Osteoblast (primary cell): ENCODE measurements around the gene ZDHHC24. TPM values are rescaled to one million over a fixed set of nuclear protein-coding genes. Genes with fewer than 3 reads are reported as not detected.
A peak's percentile ranks its signal among the peaks of the same experiment; 100 is the strongest.

Experiments
- DNase-seq: peaks from one replicate; pipeline ENCODE4 v3.0.0; 2011; ENCODE audit warnings: low spot score, mixed read lengths; ENCODE audit not compliant: insufficient read length; ENCODE audit errors: missing footprints
- H2AFZ ChIP-seq: 2 replicates; pipeline ENCODE4 v1.6.0; 2011; ENCODE audit warnings: mild to moderate bottlenecking, low read length
- H3K27ac ChIP-seq: 2 replicates; pipeline ENCODE4 v1.5.1; 2011; ENCODE audit warnings: mild to moderate bottlenecking, low read depth, low read length, moderate library complexity
- H3K27me3 ChIP-seq: 2 replicates; pipeline ENCODE4 v1.6.0; 2012; ENCODE audit warnings: mild to moderate bottlenecking, control low read depth, inconsistent platforms, low read length, moderate library complexity; ENCODE audit not compliant: insufficient read depth
- H3K36me3 ChIP-seq: 2 replicates; pipeline ENCODE4 v1.5.1; 2011; ENCODE audit warnings: mild to moderate bottlenecking, low read length, control low read depth, moderate library complexity; ENCODE audit not compliant: insufficient read depth
- H3K4me1 ChIP-seq: 2 replicates; pipeline ENCODE4 v1.5.1; 2011; ENCODE audit warnings: mild to moderate bottlenecking, low read length, control low read depth, moderate library complexity; ENCODE audit not compliant: insufficient read depth
- H3K4me2 ChIP-seq: 2 replicates; pipeline ENCODE4 v1.6.0; 2011; ENCODE audit warnings: mild to moderate bottlenecking, low read length; ENCODE audit not compliant: insufficient read depth
- H3K4me3 ChIP-seq: fragments of 200-600 bp; sonication (generic); 3 replicates; pipeline ENCODE4 v1.5.1; 2012; ENCODE audit warnings: mild to moderate bottlenecking, low read length, inconsistent platforms; ENCODE audit not compliant: insufficient read depth
- H3K79me2 ChIP-seq: 2 replicates; pipeline ENCODE4 v1.6.0; 2012; ENCODE audit warnings: mild to moderate bottlenecking, low read length, control low read depth, inconsistent platforms; ENCODE audit not compliant: insufficient read depth
- H3K9me3 ChIP-seq: 2 replicates; pipeline ENCODE4 v1.5.1; 2011; ENCODE audit warnings: low read depth, low read length, control low read depth
- H4K20me1 ChIP-seq: 2 replicates; pipeline ENCODE4 v1.6.0; 2012; ENCODE audit warnings: mild to moderate bottlenecking, low read length, control low read depth; ENCODE audit not compliant: insufficient read depth
- CTCF ChIP-seq: IDR thresholded peaks from 2 replicates; pipeline ENCODE4 v1.5.1; 2011; ENCODE audit warnings: mild to moderate bottlenecking, low read depth, low read length, moderate library complexity; ENCODE audit errors: extremely low read depth
- total RNA-seq: library from RNA; depleted of rRNA; stranded (reverse); fragments of >200 nt; gene quantifications from 2 replicates; pipeline ENCODE4 v1.2.3, GENCODE V29; 2012

ZDHHC24 gene
- total RNA-seq, 1 donor = 10.5 TPM

GRCh38 chr11:66475349-66476172 lies 70.3 kb downstream of the ZDHHC24 start:
- H2AFZ ChIP-seq = no peak overlapping the region
- H3K4me1 ChIP-seq = peaks cover 8% of the 10 kb centered on the region
- no peak overlapping the region for H3K27ac ChIP-seq
- H3K36me3 ChIP-seq = peaks cover 17% of the 10 kb centered on the region
- TF ChIP-seq CTCF = no peak
- no peak overlapping the region for H3K4me2 ChIP-seq
- H3K27me3 ChIP-seq = no peaks in the 10 kb centered on the region
- peaks cover 16% of the 10 kb centered on the region for H4K20me1 ChIP-seq
- H3K9me3 ChIP-seq = no peaks in the 10 kb centered on the region
- DNase-seq = peak; percentile 45
- no peak overlapping the region for H3K4me3 ChIP-seq
- H3K79me2 ChIP-seq = peaks cover 13% of the 10 kb centered on the region

GRCh38 chr11:66473608-66474515 lies 72.0 kb downstream of the ZDHHC24 start:
- no peaks in the 10 kb centered on the region for H3K9me3 ChIP-seq
- H3K4me1 ChIP-seq = peaks cover 2% of the 10 kb centered on the region
- H3K27ac ChIP-seq = no peak overlapping the region
- H3K4me3 ChIP-seq = no peak overlapping the region
- H3K27me3 ChIP-seq = no peaks in the 10 kb centered on the region
- H3K36me3 ChIP-seq = peaks cover 17% of the 10 kb centered on the region
- H3K4me2 ChIP-seq = no peak overlapping the region
- H4K20me1 ChIP-seq = peaks cover 15% of the 10 kb centered on the region
- H3K79me2 ChIP-seq = peaks cover 6% of the 10 kb centered on the region
- DNase-seq = peak; percentile 80
- H2AFZ ChIP-seq = no peak overlapping the region
- TF ChIP-seq CTCF = no peak

GRCh38 chr11:66473167-66473566 lies 72.7 kb downstream of the ZDHHC24 start:
- Histone ChIP-seq H3K27me3 (no peaks in the 10 kb centered on the region), H3K9me3 (no peaks in the 10 kb centered on the region), H3K36me3 (peaks cover 17% of the 10 kb centered on the region), H4K20me1 (peaks cover 9% of the 10 kb centered on the region), H3K4me1 (no peaks in the 10 kb centered on the region), H3K27ac (no peak overlapping the region), H3K4me3 (no peak overlapping the region), H2AFZ (no peak overlapping the region), H3K4me2 (no peak overlapping the region), H3K79me2 (no peaks in the 10 kb centered on the region)
- no peak for TF ChIP-seq CTCF
- peak; percentile 79 for DNase-seq

- no peak overlapping the region for H3K27ac ChIP-seq
- TF ChIP-seq CTCF = no peak
- no peak overlapping the region for H2AFZ ChIP-seq
- no peaks in the 10 kb centered on the region for H3K9me3 ChIP-seq
- peak; percentile 61 for DNase-seq
- peaks cover 16% of the 10 kb centered on the region for H3K36me3 ChIP-seq
- peaks cover 6% of the 10 kb centered on the region for H3K4me1 ChIP-seq
- H3K4me3 ChIP-seq = no peak overlapping the region
- no peaks in the 10 kb centered on the region for H3K27me3 ChIP-seq
- peaks cover 3% of the 10 kb centered on the region for H4K20me1 ChIP-seq
- H3K4me2 ChIP-seq = no peak overlapping the region
- H3K79me2 ChIP-seq = peaks cover 6% of the 10 kb centered on the region
These were observed 73.8 kb downstream of the ZDHHC24 start for GRCh38 chr11:66472054-66472453.
